ENCODE measurements around the gene IL22.

GRCh38 chr12:68285541-68285940, 32.1 kb upstream of the IL22 start:
- TF ChIP-seq EZH2 (IDR thresholded peaks at IDR 0.05; ENCODE audit: borderline replicate concordance, low read depth, low read length, poor library complexity, severe bottlenecking) (no peak), CTCF (conservative IDR thresholded peaks at IDR 0.05; ENCODE audit: low read depth, low read length) (no peak)

Measured in A673 (cell line).